Bronchial epithelial cell (primary cell): ENCODE results near the gene SH3D19. TPM values are rescaled to one million over a fixed set of nuclear protein-coding genes. Genes with fewer than 3 reads are reported as not detected.
A peak's percentile ranks its signal among the peaks of the same experiment; 100 is the strongest.

Experiments
- DNase-seq: peaks from one replicate; pipeline ENCODE4 v3.0.0-alpha.2; 2010; ENCODE audit warnings: low read depth
- FAIRE-seq: peaks from 2 replicates; lab custom pipeline; 2011; peaks lifted over from hg19 to GRCh38; lab: Jason Lieb, UNC
- H3K27me3 ChIP-seq: 2 replicates; pipeline ENCODE4 v1.5.1; 2011; ENCODE audit warnings: low read length; ENCODE audit not compliant: control insufficient read depth, insufficient read depth
- H3K36me3 ChIP-seq: 2 replicates; pipeline ENCODE4 v1.5.1; 2011; ENCODE audit warnings: low read length; ENCODE audit not compliant: control insufficient read depth, insufficient read depth
- H3K4me3 ChIP-seq: 2 replicates; pipeline ENCODE4 v1.5.1; 2011; ENCODE audit warnings: mild to moderate bottlenecking, low read depth, low read length, control low read depth
- CTCF ChIP-seq: IDR thresholded peaks from 2 replicates; pipeline ENCODE4 v1.5.1; 2011; ENCODE audit warnings: mild to moderate bottlenecking, moderate library complexity, low read length, control low read depth, inconsistent platforms; ENCODE audit not compliant: insufficient read depth, severe bottlenecking
- total RNA-seq: library from RNA; depleted of rRNA; stranded (reverse); fragments of >200 nt; gene quantifications from 2 replicates; pipeline ENCODE4 v1.2.1, GENCODE V29; 2014

The SH3D19 gene
- total RNA-seq, 1 donor from 2014 or later = 13.2 TPM

- no peak for FAIRE-seq
- H3K27me3 ChIP-seq = no peaks in the 10 kb centered on the region
- H3K4me3 ChIP-seq = no peak overlapping the region
- no peak for DNase-seq
- peaks cover 10% of the 10 kb centered on the region for H3K36me3 ChIP-seq
- no peak for TF ChIP-seq CTCF
Measured at GRCh38 chr4:151174784-151175183, 150.6 kb downstream of the SH3D19 start.

- Histone ChIP-seq H3K36me3 (peaks cover 10% of the 10 kb centered on the region), H3K4me3 (no peak overlapping the region), H3K27me3 (no peaks in the 10 kb centered on the region)
- TF ChIP-seq CTCF = no peak
- FAIRE-seq (no peak), DNase-seq (no peak)
Measured at GRCh38 chr4:151173871-151174270, 151.5 kb downstream of the SH3D19 start.

GRCh38 chr4:151169900-151170299, 155.5 kb downstream of the SH3D19 start:
- DNase-seq = no peak
- Histone ChIP-seq H3K27me3 (no peaks in the 10 kb centered on the region), H3K36me3 (peaks cover 6% of the 10 kb centered on the region), H3K4me3 (no peak overlapping the region)
- no peak for FAIRE-seq
- TF ChIP-seq CTCF = no peak

- Histone ChIP-seq H3K27me3 (no peaks in the 10 kb centered on the region), H3K36me3 (peaks cover 2% of the 10 kb centered on the region), H3K4me3 (no peak overlapping the region)
- TF ChIP-seq CTCF = no peak
- DNase-seq (no peak), FAIRE-seq (peak; percentile 66)
Measured at GRCh38 chr4:151169223-151169622, 156.2 kb downstream of the SH3D19 start.

- no peak for DNase-seq
Measured at GRCh38 chr4:151167561-151167960, 157.8 kb downstream of the SH3D19 start.

More at GRCh38 chr4:151167561-151167960, 157.8 kb downstream of the SH3D19 start:
- H3K27me3 ChIP-seq = no peaks in the 10 kb centered on the region
- peaks cover 2% of the 10 kb centered on the region for H3K36me3 ChIP-seq
- FAIRE-seq = no peak
- no peak overlapping the region for H3K4me3 ChIP-seq
- TF ChIP-seq CTCF = no peak
